ENCODE measurements around the gene CEP85. TPM values are rescaled to one million over a fixed set of nuclear protein-coding genes. Genes with fewer than 3 reads are reported as not detected.

CEP85 gene
- total and polyA plus RNA-seq, 9 of the 15 experiments (the other 6 are each of a cell fraction or from before 2014, with no cell fraction given): 42.1 to 140 (median 92.6) TPM

DNA sequence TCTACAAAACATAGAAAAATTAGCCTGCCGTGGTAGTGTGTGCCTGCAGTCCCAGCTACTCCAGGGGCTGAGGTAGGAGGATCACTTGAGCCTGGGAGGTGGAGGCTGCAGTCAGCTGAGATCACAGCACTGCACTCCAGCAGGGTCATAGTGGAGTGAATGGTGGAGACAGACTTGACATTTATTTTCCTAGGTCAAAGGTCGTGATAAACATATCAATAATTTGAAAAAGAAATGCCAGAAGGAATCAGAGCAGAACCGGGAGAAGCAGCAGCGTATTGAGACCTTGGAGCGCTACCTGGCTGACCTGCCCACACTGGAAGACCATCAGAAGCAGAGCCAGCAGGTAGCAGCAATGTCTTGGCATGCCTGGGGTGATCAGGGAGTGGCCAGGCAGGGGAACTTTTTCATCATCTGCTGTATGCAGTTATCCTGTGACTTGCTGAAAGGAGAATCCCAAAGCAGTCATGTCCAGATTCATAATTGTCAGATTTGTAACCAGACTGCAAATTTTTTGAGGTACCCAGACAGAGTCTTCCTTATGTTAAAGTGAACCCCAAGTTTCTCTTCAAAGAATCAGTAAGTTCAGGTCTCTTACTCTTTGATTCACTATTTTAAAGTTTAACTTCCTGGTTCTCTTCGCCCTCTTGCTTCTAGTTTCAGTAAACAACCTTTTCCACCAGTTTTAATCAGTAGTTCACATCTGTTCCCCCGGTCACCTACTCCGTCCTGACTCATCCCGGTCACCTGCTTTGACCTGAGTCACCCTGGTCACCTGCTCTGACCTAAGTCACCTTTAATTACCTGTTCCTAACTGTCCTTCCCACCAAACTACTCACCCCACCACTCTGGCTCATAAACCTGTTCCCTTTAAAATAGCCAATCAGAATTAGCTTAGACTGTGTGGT, 34.5 kb downstream of the CEP85 start (continued):
- TF ChIP-seq, protein P1, sequence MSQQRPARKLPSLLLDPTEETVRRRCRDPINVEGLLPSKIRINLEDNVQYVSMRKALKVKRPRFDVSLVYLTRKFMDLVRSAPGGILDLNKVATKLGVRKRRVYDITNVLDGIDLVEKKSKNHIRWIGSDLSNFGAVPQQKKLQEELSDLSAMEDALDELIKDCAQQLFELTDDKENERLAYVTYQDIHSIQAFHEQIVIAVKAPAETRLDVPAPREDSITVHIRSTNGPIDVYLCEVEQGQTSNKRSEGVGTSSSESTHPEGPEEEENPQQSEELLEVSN (IDR thresholded peaks at IDR 0.05; ENCODE audit: borderline replicate concordance in 1 of 2, extremely low read depth in 1 of 2, insufficient read depth in 1 of 2, insufficient read length in 1 of 2, low read depth in 1 of 2, low read length in 1 of 2, poor library complexity in 1 of 2, severe bottlenecking in 1 of 2): no peak
- TF ChIP-seq SREBF1 (IDR thresholded peaks at IDR 0.05; ENCODE audit: borderline replicate concordance, low read depth, low read length) (no peak), TRIM24 (IDR thresholded peaks at IDR 0.05) (0 out of 4 replicates have a peak, but pooled peaks of 1 of the 2 experiments have one; percentile 50), RFX5 (IDR thresholded peaks at IDR 0.05; ENCODE audit: low read depth, low read length) (no peak), ARID1B (IDR thresholded peaks at IDR 0.05) (peak; percentile 69), BRD4 (IDR thresholded peaks at IDR 0.05) (no peak), PHB (CRISPR knock-in tag; IDR thresholded peaks at IDR 0.05) (no peak), SIN3A (IDR thresholded peaks at IDR 0.05; ENCODE audit: borderline replicate concordance in 2 of 2, control insufficient read depth in 1 of 2, low read depth in 2 of 2, low read length in 2 of 2) (no peak), ZNF699 (CRISPR knock-in tag; IDR thresholded peaks at IDR 0.05; ENCODE audit: insufficient replicate concordance) (no peak), C11orf30 (IDR thresholded peaks at IDR 0.05; ENCODE audit: low read depth) (no peak)
- TF ChIP-seq, protein P2, sequence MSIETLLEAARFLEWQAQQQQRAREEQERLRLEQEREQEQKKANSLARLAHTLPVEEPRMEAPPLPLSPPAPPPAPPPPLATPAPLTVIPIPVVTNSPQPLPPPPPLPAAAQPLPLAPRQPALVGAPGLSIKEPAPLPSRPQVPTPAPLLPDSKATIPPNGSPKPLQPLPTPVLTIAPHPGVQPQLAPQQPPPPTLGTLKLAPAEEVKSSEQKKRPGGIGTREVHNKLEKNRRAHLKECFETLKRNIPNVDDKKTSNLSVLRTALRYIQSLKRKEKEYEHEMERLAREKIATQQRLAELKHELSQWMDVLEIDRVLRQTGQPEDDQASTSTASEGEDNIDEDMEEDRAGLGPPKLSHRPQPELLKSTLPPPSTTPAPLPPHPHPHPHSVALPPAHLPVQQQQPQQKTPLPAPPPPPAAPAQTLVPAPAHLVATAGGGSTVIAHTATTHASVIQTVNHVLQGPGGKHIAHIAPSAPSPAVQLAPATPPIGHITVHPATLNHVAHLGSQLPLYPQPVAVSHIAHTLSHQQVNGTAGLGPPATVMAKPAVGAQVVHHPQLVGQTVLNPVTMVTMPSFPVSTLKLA (conservative IDR thresholded peaks at IDR 0.05): no peak
- TF ChIP-seq, protein P3, sequence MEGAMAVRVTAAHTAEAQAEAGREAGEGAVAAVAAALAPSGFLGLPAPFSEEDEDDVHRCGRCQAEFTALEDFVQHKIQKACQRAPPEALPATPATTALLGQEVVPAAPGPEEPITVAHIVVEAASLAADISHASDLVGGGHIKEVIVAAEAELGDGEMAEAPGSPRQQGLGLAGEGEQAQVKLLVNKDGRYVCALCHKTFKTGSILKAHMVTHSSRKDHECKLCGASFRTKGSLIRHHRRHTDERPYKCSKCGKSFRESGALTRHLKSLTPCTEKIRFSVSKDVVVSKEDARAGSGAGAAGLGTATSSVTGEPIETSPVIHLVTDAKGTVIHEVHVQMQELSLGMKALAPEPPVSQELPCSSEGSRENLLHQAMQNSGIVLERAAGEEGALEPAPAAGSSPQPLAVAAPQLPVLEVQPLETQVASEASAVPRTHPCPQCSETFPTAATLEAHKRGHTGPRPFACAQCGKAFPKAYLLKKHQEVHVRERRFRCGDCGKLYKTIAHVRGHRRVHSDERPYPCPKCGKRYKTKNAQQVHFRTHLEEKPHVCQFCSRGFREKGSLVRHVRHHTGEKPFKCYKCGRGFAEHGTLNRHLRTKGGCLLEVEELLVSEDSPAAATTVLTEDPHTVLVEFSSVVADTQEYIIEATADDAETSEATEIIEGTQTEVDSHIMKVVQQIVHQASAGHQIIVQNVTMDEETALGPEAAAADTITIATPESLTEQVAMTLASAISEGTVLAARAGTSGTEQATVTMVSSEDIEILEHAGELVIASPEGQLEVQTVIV (CRISPR knock-in tag; IDR thresholded peaks at IDR 0.05; ENCODE audit: borderline replicate concordance): no peak
- TF ChIP-seq, protein P4, sequence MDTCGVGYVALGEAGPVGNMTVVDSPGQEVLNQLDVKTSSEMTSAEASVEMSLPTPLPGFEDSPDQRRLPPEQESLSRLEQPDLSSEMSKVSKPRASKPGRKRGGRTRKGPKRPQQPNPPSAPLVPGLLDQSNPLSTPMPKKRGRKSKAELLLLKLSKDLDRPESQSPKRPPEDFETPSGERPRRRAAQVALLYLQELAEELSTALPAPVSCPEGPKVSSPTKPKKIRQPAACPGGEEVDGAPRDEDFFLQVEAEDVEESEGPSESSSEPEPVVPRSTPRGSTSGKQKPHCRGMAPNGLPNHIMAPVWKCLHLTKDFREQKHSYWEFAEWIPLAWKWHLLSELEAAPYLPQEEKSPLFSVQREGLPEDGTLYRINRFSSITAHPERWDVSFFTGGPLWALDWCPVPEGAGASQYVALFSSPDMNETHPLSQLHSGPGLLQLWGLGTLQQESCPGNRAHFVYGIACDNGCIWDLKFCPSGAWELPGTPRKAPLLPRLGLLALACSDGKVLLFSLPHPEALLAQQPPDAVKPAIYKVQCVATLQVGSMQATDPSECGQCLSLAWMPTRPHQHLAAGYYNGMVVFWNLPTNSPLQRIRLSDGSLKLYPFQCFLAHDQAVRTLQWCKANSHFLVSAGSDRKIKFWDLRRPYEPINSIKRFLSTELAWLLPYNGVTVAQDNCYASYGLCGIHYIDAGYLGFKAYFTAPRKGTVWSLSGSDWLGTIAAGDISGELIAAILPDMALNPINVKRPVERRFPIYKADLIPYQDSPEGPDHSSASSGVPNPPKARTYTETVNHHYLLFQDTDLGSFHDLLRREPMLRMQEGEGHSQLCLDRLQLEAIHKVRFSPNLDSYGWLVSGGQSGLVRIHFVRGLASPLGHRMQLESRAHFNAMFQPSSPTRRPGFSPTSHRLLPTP (IDR thresholded peaks at IDR 0.05; ENCODE audit: borderline replicate concordance, extremely low read depth, insufficient read length): no peak
- TF ChIP-seq, protein P5, sequence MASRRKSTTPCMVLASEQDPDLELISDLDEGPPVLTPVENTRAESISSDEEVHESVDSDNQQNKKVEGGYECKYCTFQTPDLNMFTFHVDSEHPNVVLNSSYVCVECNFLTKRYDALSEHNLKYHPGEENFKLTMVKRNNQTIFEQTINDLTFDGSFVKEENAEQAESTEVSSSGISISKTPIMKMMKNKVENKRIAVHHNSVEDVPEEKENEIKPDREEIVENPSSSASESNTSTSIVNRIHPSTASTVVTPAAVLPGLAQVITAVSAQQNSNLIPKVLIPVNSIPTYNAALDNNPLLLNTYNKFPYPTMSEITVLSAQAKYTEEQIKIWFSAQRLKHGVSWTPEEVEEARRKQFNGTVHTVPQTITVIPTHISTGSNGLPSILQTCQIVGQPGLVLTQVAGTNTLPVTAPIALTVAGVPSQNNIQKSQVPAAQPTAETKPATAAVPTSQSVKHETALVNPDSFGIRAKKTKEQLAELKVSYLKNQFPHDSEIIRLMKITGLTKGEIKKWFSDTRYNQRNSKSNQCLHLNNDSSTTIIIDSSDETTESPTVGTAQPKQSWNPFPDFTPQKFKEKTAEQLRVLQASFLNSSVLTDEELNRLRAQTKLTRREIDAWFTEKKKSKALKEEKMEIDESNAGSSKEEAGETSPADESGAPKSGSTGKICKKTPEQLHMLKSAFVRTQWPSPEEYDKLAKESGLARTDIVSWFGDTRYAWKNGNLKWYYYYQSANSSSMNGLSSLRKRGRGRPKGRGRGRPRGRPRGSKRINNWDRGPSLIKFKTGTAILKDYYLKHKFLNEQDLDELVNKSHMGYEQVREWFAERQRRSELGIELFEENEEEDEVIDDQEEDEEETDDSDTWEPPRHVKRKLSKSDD (conservative IDR thresholded peaks at IDR 0.05; ENCODE audit: low read length): no peak

Data from K562 (cell line).